MM.1S (cell line): ENCODE data around the gene CLIC1.

Experiments used
- DNase-seq: peaks from one replicate; pipeline ENCODE4 v3.0.0-alpha.2; 2015
- H2AFZ ChIP-seq: fragments of 300-600 bp; sonication (generic); 2 replicates; pipeline ENCODE4 v1.6.0; 2016; ENCODE audit warnings: antibody characterized with exemption, low read length
- H3F3A ChIP-seq: fragments of 300-600 bp; sonication (generic); 2 replicates; pipeline ENCODE4 v1.6.1; 2016; ENCODE audit warnings: mild to moderate bottlenecking, antibody characterized with exemption, low read length, moderate library complexity, mixed read lengths; ENCODE audit not compliant: insufficient read depth
- H3K27ac ChIP-seq: fragments of 300-600 bp; sonication (generic); 2 replicates; pipeline ENCODE4 v1.5.1; 2016; ENCODE audit warnings: mild to moderate bottlenecking, low read length
- H3K27me3 ChIP-seq: fragments of 300-600 bp; sonication (generic); replicated peaks from 2 replicates; pipeline ENCODE4 v1.6.0; 2016; ENCODE audit warnings: low read length; ENCODE audit not compliant: insufficient read depth
- H3K36me3 ChIP-seq: fragments of 300-600 bp; sonication (generic); replicated peaks from 2 replicates; pipeline ENCODE4 v1.6.1; 2016; ENCODE audit warnings: mild to moderate bottlenecking, low read length, mixed read lengths; ENCODE audit not compliant: insufficient read depth
- H3K4me1 ChIP-seq: fragments of 300-600 bp; sonication (generic); 2 replicates; pipeline ENCODE4 v1.6.1; 2016; ENCODE audit warnings: low read length, mixed read lengths
- H3K4me2 ChIP-seq: fragments of 300-600 bp; sonication (generic); 2 replicates; pipeline ENCODE4 v1.6.0; 2016; ENCODE audit warnings: low read depth, low read length
- H3K4me3 ChIP-seq: fragments of 300-600 bp; sonication (generic); 2 replicates; pipeline ENCODE4 v1.5.1; 2016; ENCODE audit warnings: low read length, mixed read lengths
- H3K79me2 ChIP-seq: fragments of 300-600 bp; sonication (generic); 2 replicates; pipeline ENCODE4 v1.6.1; 2016; ENCODE audit warnings: mixed run types, low read length, mixed read lengths
- H3K9ac ChIP-seq: fragments of 300-600 bp; sonication (generic); 2 replicates; pipeline ENCODE4 v1.6.1; 2016; ENCODE audit warnings: low read length, mixed read lengths
- H3K9me2 ChIP-seq: fragments of 300-600 bp; sonication (generic); replicated peaks from 2 replicates; pipeline ENCODE4 v1.6.1; 2016; ENCODE audit warnings: mild to moderate bottlenecking, low read length, mixed read lengths; ENCODE audit not compliant: insufficient read depth
- H3K9me3 ChIP-seq: fragments of 300-600 bp; sonication (generic); replicated peaks from 2 replicates; pipeline ENCODE4 v1.6.1; 2016; ENCODE audit warnings: mild to moderate bottlenecking, low read length, mixed read lengths; ENCODE audit not compliant: insufficient read depth
- H4K20me1 ChIP-seq: fragments of 300-600 bp; sonication (generic); 2 replicates; pipeline ENCODE4 v1.6.1; 2016; ENCODE audit warnings: mild to moderate bottlenecking, low read length, moderate library complexity, mixed read lengths; ENCODE audit not compliant: insufficient read depth
- EZH2 ChIP-seq: fragments of 300-600 bp; sonication (generic); optimal IDR thresholded peaks from 2 replicates; pipeline ENCODE3; 2017; ENCODE audit warnings: low read depth, mild to moderate bottlenecking, antibody characterized with exemption, low read length, mixed read lengths
- EZH2phosphoT487 ChIP-seq: fragments of 300-600 bp; sonication (generic); IDR thresholded peaks from 2 replicates; pipeline ENCODE4 v1.6.1; 2018; ENCODE audit warnings: antibody characterized with exemption, low read length
- TF ChIP-seq, protein P1 (sequence below): fragments of 300-600 bp; sonication (generic); IDR thresholded peaks from 2 replicates; pipeline ENCODE4 v1.5.1; 2016; ENCODE audit warnings: antibody characterized with exemption, low read length, mixed read lengths

CLIC1 gene

DNA sequence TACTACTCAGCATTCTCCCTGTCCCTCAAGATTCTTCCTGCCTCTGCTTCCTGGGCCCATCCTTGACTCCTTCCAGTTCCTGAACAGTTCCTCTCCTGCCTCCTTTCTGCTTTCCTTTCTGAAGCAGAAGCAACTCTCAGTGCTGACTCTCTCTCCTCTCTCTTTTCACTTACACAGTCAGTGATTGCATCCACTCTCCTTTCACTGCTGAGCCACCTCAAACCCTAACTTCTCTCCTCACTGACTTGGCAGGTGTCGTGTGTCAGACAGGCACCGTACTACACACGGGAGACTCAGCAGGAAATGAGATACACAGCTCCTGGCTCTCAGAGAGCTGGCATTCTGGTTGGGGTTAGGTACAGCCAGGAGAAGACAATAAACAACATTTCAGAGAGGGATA lies 38.8 kb downstream of the CLIC1 start:
- TF ChIP-seq EZH2: no peak
- TF ChIP-seq, protein P1, sequence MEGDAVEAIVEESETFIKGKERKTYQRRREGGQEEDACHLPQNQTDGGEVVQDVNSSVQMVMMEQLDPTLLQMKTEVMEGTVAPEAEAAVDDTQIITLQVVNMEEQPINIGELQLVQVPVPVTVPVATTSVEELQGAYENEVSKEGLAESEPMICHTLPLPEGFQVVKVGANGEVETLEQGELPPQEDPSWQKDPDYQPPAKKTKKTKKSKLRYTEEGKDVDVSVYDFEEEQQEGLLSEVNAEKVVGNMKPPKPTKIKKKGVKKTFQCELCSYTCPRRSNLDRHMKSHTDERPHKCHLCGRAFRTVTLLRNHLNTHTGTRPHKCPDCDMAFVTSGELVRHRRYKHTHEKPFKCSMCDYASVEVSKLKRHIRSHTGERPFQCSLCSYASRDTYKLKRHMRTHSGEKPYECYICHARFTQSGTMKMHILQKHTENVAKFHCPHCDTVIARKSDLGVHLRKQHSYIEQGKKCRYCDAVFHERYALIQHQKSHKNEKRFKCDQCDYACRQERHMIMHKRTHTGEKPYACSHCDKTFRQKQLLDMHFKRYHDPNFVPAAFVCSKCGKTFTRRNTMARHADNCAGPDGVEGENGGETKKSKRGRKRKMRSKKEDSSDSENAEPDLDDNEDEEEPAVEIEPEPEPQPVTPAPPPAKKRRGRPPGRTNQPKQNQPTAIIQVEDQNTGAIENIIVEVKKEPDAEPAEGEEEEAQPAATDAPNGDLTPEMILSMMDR: no peak
- no peak for TF ChIP-seq EZH2phosphoT487
- H3K4me2 ChIP-seq: no peak overlapping the region
- no peaks in the 10 kb centered on the region for H3K36me3 ChIP-seq
- no peak overlapping the region for H2AFZ ChIP-seq
- peaks cover 33% of the 10 kb centered on the region for H3K79me2 ChIP-seq
- no peaks in the 10 kb centered on the region for H3K9me3 ChIP-seq
- H3K4me3 ChIP-seq: no peak overlapping the region
- no peaks in the 10 kb centered on the region for H3K9me2 ChIP-seq
- H3F3A ChIP-seq: peaks cover 2% of the 10 kb centered on the region; the same call in 1 of the 2 replicates
- H3K4me1 ChIP-seq: 0 out of 2 replicates have a peak, but pooled peaks cover 6% of the 10 kb centered on the region
- no peaks in the 10 kb centered on the region for H4K20me1 ChIP-seq
- no peak overlapping the region for H3K9ac ChIP-seq
- no peaks in the 10 kb centered on the region for H3K27me3 ChIP-seq
- no peak overlapping the region for H3K27ac ChIP-seq
- DNase-seq: no peak

DNA sequence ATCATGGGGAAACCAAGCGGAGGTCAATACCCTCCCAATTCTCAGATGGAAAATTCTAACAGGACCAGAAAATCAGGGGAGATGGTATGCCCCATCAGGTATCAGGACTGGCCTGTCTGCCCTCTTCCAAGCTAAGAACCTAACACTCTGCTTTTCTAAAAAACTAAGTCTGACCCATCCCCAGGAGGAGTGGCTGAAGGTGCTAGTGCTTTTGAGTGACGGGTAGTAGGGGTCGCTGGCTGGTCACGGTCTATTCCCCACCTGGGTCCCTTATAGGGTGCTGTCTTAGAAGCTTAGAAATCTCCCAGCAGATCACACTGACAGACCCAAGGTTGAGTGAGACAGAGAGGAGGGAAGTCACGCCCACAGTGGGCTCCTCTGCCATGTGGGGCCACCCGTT lies 42.8 kb downstream of the CLIC1 start:
- no peaks in the 10 kb centered on the region for H3K27me3 ChIP-seq
- 0 out of 2 replicates have a peak, but pooled peaks cover 5% of the 10 kb centered on the region for H3K79me2 ChIP-seq
- H3F3A ChIP-seq: no peaks in the 10 kb centered on the region
- no peaks in the 10 kb centered on the region for H4K20me1 ChIP-seq
- no peak overlapping the region for H3K4me3 ChIP-seq
- no peak overlapping the region for H3K4me2 ChIP-seq
- no peaks in the 10 kb centered on the region for H3K4me1 ChIP-seq
- no peak for DNase-seq
- no peaks in the 10 kb centered on the region for H3K9me2 ChIP-seq
- H3K9ac ChIP-seq: no peak overlapping the region
- H2AFZ ChIP-seq: no peak overlapping the region
- no peaks in the 10 kb centered on the region for H3K36me3 ChIP-seq
- H3K27ac ChIP-seq: no peak overlapping the region
- no peaks in the 10 kb centered on the region for H3K9me3 ChIP-seq
- no peak for TF ChIP-seq EZH2
- no peak for TF ChIP-seq EZH2phosphoT487
- TF ChIP-seq, protein P1: no peak

GRCh38 chr6:31692886-31693285 lies 43.4 kb downstream of the CLIC1 start:
- TF ChIP-seq EZH2phosphoT487 (no peak), EZH2 (no peak)
- TF ChIP-seq, protein P1: no peak
- Histone ChIP-seq H3K9me3 (no peaks in the 10 kb centered on the region), H3K4me1 (no peaks in the 10 kb centered on the region), H3K79me2 (0 out of 2 replicates have a peak, but pooled peaks cover 5% of the 10 kb centered on the region), H3K9ac (no peak overlapping the region), H3K4me2 (no peak overlapping the region), H3K4me3 (no peak overlapping the region), H3K36me3 (no peaks in the 10 kb centered on the region), H3K27me3 (no peaks in the 10 kb centered on the region), H3F3A (no peaks in the 10 kb centered on the region), H3K27ac (no peak overlapping the region), H2AFZ (no peak overlapping the region), H4K20me1 (no peaks in the 10 kb centered on the region), H3K9me2 (no peaks in the 10 kb centered on the region)
- DNase-seq: no peak
